ELF-1 (cell line): ENCODE measurements around the gene CORO2B.
"Not testable (repeated sequence)": the region's sequence is repeated elsewhere in the genome, so short reads cannot be mapped to it uniquely, and the experiment has no call there.

ENCODE experiments used
- DNase-seq: peaks from one replicate; pipeline ENCODE4 v3.0.0-alpha.2; 2016; ENCODE audit warnings: low read depth, low spot score

Gene CORO2B

GRCh38 chr15:68674975-68675374 lies 96.2 kb downstream of the CORO2B start:
- no peak for DNase-seq

GRCh38 chr15:68676011-68676605 lies 97.3 kb downstream of the CORO2B start:
- DNase-seq, result no peak

- DNase-seq, result no peak
Measured at GRCh38 chr15:68676926-68677325, 98.1 kb downstream of the CORO2B start.

GRCh38 chr15:68677996-68678395 lies 99.2 kb downstream of the CORO2B start:
- no peak for DNase-seq

GRCh38 chr15:68678746-68679145 lies 100.0 kb downstream of the CORO2B start:
- no peak for DNase-seq

- no peak for DNase-seq
Measured at GRCh38 chr15:68679161-68679560, 100.4 kb downstream of the CORO2B start.

- no peak for DNase-seq
Measured at GRCh38 chr15:68679961-68680371, 101.2 kb downstream of the CORO2B start.

- DNase-seq, result not testable (repeated sequence)
Measured at GRCh38 chr15:68680756-68681155, 102.0 kb downstream of the CORO2B start.

- DNase-seq, result no peak
Measured at GRCh38 chr15:68681836-68682235, 103.0 kb downstream of the CORO2B start.

- no peak for DNase-seq
Measured at GRCh38 chr15:68682330-68682729, 103.5 kb downstream of the CORO2B start.

GRCh38 chr15:68683026-68683425 lies 104.2 kb downstream of the CORO2B start:
- DNase-seq, result no peak

GRCh38 chr15:68683551-68683950 lies 104.8 kb downstream of the CORO2B start:
- DNase-seq, result no peak

GRCh38 chr15:68684476-68684875 lies 105.7 kb downstream of the CORO2B start:
- no peak for DNase-seq

GRCh38 chr15:68687136-68687735 lies 108.4 kb downstream of the CORO2B start:
- DNase-seq, result no peak

- peak; percentile 74 for DNase-seq
Measured at GRCh38 chr15:68691705-68692104, 112.9 kb downstream of the CORO2B start.

- no peak for DNase-seq
Measured at GRCh38 chr15:68693071-68693470, 114.3 kb downstream of the CORO2B start.

- no peak for DNase-seq
Measured at GRCh38 chr15:68694111-68694510, 115.3 kb downstream of the CORO2B start.

GRCh38 chr15:68695061-68695595 lies 116.3 kb downstream of the CORO2B start:
- DNase-seq, result no peak

- no peak for DNase-seq
Measured at GRCh38 chr15:68696414-68697363, 117.9 kb downstream of the CORO2B start.

- no peak for DNase-seq
Measured at GRCh38 chr15:68697711-68698690, 119.2 kb downstream of the CORO2B start.

GRCh38 chr15:68698708-68699107 lies 119.9 kb downstream of the CORO2B start:
- no peak for DNase-seq
